Fibroblast of lung (primary cell): ENCODE measurements around the gene SEC14L2.

Experiments
- EZH2 ChIP-seq: IDR thresholded peaks from 2 replicates; pipeline ENCODE4 v1.5.1; 2012; ENCODE audit warnings: low read length, control low read depth, mild to moderate bottlenecking; ENCODE audit errors: missing control alignments
- TF ChIP-seq, protein P1 (sequence below), 2 donors: IDR thresholded peaks in 1 of 2; conservative IDR thresholded peaks in 1 of 2; 1 replicate in 1 of 2; 2 replicates in 1 of 2; pipeline ENCODE4 v1.5.1; 2011 to 2012; ENCODE audit warnings: low read length in 2 of 2, control low read depth in 1 of 2, inconsistent platforms in 1 of 2, low read depth in 1 of 2, mild to moderate bottlenecking in 1 of 2

DNA sequence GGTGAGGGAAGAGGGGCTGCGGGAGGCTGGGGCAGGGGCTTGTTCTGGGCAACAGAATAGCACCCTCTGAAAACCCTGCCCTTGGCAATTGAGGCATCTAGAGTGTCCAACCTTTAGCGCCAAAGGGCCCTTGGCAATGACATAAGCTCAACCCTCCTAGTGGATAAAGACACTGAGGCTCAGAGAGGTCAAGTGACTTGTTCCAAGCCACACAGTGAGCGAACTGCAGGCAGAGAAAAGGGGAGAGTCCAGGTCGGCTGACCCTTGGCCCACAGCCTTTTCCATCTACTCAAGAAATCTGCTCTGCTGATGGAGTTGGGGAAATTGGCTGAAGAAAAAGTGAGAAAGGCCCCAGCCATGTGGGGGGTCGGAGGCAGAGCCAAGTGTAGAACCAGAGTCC lies 2.9 kb downstream of the SEC14L2 start:
- TF ChIP-seq, protein P1, sequence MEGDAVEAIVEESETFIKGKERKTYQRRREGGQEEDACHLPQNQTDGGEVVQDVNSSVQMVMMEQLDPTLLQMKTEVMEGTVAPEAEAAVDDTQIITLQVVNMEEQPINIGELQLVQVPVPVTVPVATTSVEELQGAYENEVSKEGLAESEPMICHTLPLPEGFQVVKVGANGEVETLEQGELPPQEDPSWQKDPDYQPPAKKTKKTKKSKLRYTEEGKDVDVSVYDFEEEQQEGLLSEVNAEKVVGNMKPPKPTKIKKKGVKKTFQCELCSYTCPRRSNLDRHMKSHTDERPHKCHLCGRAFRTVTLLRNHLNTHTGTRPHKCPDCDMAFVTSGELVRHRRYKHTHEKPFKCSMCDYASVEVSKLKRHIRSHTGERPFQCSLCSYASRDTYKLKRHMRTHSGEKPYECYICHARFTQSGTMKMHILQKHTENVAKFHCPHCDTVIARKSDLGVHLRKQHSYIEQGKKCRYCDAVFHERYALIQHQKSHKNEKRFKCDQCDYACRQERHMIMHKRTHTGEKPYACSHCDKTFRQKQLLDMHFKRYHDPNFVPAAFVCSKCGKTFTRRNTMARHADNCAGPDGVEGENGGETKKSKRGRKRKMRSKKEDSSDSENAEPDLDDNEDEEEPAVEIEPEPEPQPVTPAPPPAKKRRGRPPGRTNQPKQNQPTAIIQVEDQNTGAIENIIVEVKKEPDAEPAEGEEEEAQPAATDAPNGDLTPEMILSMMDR (conservative IDR thresholded peaks at IDR 0.05 in 1 of 2, IDR thresholded peaks at IDR 0.05 in 1 of 2; ENCODE audit: low read depth in 1 of 2, low read length in 2 of 2): no peak
- no peak for TF ChIP-seq EZH2
